OCI-LY7 (cell line): Measurements from ENCODE around the gene MACROD2. TPM values are rescaled to one million over a fixed set of nuclear protein-coding genes. Genes with fewer than 3 reads are reported as not detected.

Experiments
- BruUV-seq: library from RNA; stranded (reverse); fragments of 400-500 nt; replicated peaks from 2 replicates; lab custom pipeline; 2021; lab: Mats Ljungman, UMichigan
- CTCF ChIA-PET: fragments of 300-600 bp; sonication (Branson Sonifier 250); formaldehyde crosslinking; loops from one replicate; lab custom pipeline; 2022; ENCODE audit warnings: antibody characterized with exemption; ENCODE audit not compliant: unreplicated experiment; lab: Charles Lee
- POLR2A ChIA-PET: fragments of 300-600 bp; sonication (Branson Sonifier 250); formaldehyde crosslinking; loops from one replicate; lab custom pipeline; 2022; ENCODE audit warnings: antibody characterized with exemption; lab: Charles Lee
- DNase-seq: peaks from one replicate; pipeline ENCODE4 v3.0.0-alpha.2; 2015; ENCODE audit warnings: low spot score
- H2AFZ ChIP-seq: fragments of 200-600 bp; sonication (generic), shearing (Covaris generic); 2 replicates; pipeline ENCODE4 v1.6.1; 2014; ENCODE audit warnings: mild to moderate bottlenecking, antibody characterized with exemption, low read length, moderate library complexity
- H3K27ac ChIP-seq: fragments of 200-600 bp; sonication (generic); 2 replicates; pipeline ENCODE4 v1.5.1; 2014; ENCODE audit warnings: mixed run types, low read depth, mild to moderate bottlenecking, moderate library complexity, low read length, inconsistent platforms; ENCODE audit not compliant: poor library complexity, severe bottlenecking
- H3K36me3 ChIP-seq: fragments of 200-600 bp; sonication (generic); 2 replicates; pipeline ENCODE4 v1.6.1; 2014; ENCODE audit warnings: mild to moderate bottlenecking, antibody characterized with exemption, low read length, moderate library complexity, mixed read lengths; ENCODE audit not compliant: insufficient read depth
- H3K4me1 ChIP-seq: fragments of 200-600 bp; sonication (generic); 2 replicates; pipeline ENCODE4 v1.5.1; 2014; ENCODE audit warnings: mild to moderate bottlenecking, low read length; ENCODE audit not compliant: insufficient read depth, poor library complexity, severe bottlenecking
- H3K4me2 ChIP-seq: fragments of 200-600 bp; sonication (generic); 2 replicates; pipeline ENCODE4 v1.6.1; 2014; ENCODE audit warnings: mild to moderate bottlenecking, low read length
- H3K4me3 ChIP-seq: fragments of 200-600 bp; sonication (generic); 2 replicates; pipeline ENCODE4 v1.5.1; 2014; ENCODE audit warnings: mild to moderate bottlenecking, low read depth, low read length; ENCODE audit not compliant: poor library complexity, severe bottlenecking
- H3K79me2 ChIP-seq: fragments of 200-600 bp; sonication (generic); 2 replicates; pipeline ENCODE4 v1.6.1; 2016; ENCODE audit warnings: low read depth, mild to moderate bottlenecking, low read length, moderate library complexity, mixed read lengths; ENCODE audit not compliant: insufficient read depth
- H3K9me2 ChIP-seq: fragments of 200-600 bp; sonication (generic); 2 replicates; pipeline ENCODE4 v1.6.1; 2016; ENCODE audit warnings: mild to moderate bottlenecking, low read length, mixed read lengths; ENCODE audit not compliant: insufficient read depth
- H3K9me3 ChIP-seq: fragments of 200-600 bp; sonication (generic); 2 replicates; pipeline ENCODE4 v1.6.1; 2014; ENCODE audit warnings: mild to moderate bottlenecking, mixed run types, low read length, mixed read lengths
- H4K20me1 ChIP-seq: fragments of 200-600 bp; sonication (generic); 2 replicates; pipeline ENCODE4 v1.6.1; 2014; ENCODE audit warnings: mild to moderate bottlenecking, antibody characterized with exemption, low read length, moderate library complexity, mixed read lengths; ENCODE audit not compliant: insufficient read depth
- EZH2phosphoT487 ChIP-seq: fragments of 200-600 bp; sonication (generic); IDR thresholded peaks from 2 replicates; pipeline ENCODE4 v1.6.1; 2018; ENCODE audit warnings: low read depth, borderline replicate concordance, mild to moderate bottlenecking, mixed run types, antibody characterized with exemption, low read length, moderate library complexity, mixed read lengths
- intact Hi-C: fragments of 100-400 bp; cut with micrococcal nuclease; formaldehyde crosslinking; loops from one replicate; pipeline ENCODE4 v1.10.0; 2022; ENCODE audit not compliant: unreplicated experiment
- total RNA-seq, 2 experiments: library from RNA; depleted of rRNA in 1 of 2; stranded (reverse); fragments of >200 nt in 1 of 2; shearing (Covaris generic) in 1 of 2; gene quantifications; 2 replicates each; pipeline ENCODE4 v1.2.3, GENCODE V29; 2014 to 2022
- TF ChIP-seq, protein P1 (sequence below): fragments of 200-600 bp; sonication (generic); conservative IDR thresholded peaks from 2 replicates; pipeline ENCODE4 v1.5.1; 2014; ENCODE audit warnings: mild to moderate bottlenecking, antibody characterized with exemption, low read length, moderate library complexity, mixed read lengths

MACROD2 gene
- total RNA-seq, 2 experiments from 2014 or later = 0.09 to 4.5 TPM

DNA sequence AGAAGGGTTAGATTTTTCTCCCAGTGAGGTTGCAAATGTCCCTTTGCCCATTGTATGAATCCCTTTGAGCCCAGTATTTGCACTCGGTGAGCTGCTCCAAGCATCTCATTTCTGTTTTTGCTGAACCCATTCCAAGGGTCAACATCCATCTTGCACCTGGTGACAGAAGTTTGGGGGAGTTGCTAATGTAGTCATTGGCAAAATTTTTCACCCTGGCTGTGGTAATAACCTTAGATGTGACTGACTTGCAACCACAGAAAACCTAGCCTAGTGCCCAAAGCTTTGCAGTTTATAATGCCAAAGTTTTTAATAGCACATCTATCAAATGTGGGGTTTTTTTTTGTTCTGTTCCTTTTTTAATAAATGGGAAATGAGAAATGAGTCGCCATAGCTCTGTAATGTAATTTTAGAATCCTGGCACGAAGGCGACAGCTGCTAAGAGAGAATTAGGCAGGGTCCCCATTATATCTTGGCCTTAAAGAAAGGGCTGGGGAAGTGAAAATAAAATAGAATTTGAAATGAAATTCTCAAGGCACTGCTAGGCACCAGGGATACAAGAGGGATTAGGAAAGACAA is 1895.2 kb downstream of the MACROD2 start:
- H4K20me1 ChIP-seq = no peaks in the 10 kb centered on the region
- no TSS peak for BruUV-seq
- H3K4me2 ChIP-seq = peak overlapping the region; percentile 22
- TF ChIP-seq, protein P1, sequence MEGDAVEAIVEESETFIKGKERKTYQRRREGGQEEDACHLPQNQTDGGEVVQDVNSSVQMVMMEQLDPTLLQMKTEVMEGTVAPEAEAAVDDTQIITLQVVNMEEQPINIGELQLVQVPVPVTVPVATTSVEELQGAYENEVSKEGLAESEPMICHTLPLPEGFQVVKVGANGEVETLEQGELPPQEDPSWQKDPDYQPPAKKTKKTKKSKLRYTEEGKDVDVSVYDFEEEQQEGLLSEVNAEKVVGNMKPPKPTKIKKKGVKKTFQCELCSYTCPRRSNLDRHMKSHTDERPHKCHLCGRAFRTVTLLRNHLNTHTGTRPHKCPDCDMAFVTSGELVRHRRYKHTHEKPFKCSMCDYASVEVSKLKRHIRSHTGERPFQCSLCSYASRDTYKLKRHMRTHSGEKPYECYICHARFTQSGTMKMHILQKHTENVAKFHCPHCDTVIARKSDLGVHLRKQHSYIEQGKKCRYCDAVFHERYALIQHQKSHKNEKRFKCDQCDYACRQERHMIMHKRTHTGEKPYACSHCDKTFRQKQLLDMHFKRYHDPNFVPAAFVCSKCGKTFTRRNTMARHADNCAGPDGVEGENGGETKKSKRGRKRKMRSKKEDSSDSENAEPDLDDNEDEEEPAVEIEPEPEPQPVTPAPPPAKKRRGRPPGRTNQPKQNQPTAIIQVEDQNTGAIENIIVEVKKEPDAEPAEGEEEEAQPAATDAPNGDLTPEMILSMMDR = no peak
- no peak for TF ChIP-seq EZH2phosphoT487
- H3K4me1 ChIP-seq = peaks cover 19% of the 10 kb centered on the region
- H2AFZ ChIP-seq = no peak overlapping the region
- POLR2A ChIA-PET = no interaction called here
- no peaks in the 10 kb centered on the region for H3K9me2 ChIP-seq
- DNase-seq = no peak
- intact Hi-C loops = loop anchor here (10.0 kb wide), 1 partner anchor 176 kb away; no protein-coding TSS in a partner anchor
- no peaks in the 10 kb centered on the region for H3K36me3 ChIP-seq
- H3K9me3 ChIP-seq = no peaks in the 10 kb centered on the region
- CTCF ChIA-PET = no interaction called here
- H3K79me2 ChIP-seq = no peaks in the 10 kb centered on the region
- H3K4me3 ChIP-seq = no peak overlapping the region
- no peak overlapping the region for H3K27ac ChIP-seq

DNA sequence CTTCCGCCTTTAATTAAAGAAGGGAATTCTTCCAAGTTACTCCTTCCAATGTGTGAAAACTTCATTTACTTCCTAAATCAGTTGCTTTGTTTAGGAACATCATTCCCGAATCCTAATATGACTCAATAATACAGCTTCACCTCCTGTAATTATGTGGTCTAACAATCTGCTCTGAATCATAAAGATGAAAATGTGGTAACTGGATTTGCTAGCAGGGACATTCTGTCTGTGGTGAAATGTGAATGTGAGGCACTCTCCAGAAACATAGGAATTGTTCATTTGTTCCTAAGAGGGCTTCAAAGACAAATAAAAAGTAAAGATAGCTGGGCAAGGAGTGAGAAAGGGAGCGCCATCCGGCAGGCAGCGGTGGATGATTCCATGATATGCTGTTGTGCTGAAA is 1899.8 kb downstream of the MACROD2 start:
- no peak overlapping the region for H3K4me2 ChIP-seq
- POLR2A ChIA-PET = interaction anchor here (0.5 to 1.5 kb wide), 2 partner anchors 11 to 151 kb away, joined by 3 to 7 read pairs; no protein-coding TSS in a partner anchor
- no peak overlapping the region for H2AFZ ChIP-seq
- intact Hi-C loops = loop anchor here (10.0 kb wide), 1 partner anchor 180 kb away; no protein-coding TSS in a partner anchor
- H4K20me1 ChIP-seq = no peaks in the 10 kb centered on the region
- DNase-seq = no peak
- no TSS peak for BruUV-seq
- no peak overlapping the region for H3K27ac ChIP-seq
- no peaks in the 10 kb centered on the region for H3K79me2 ChIP-seq
- CTCF ChIA-PET = no interaction called here
- peaks cover 11% of the 10 kb centered on the region for H3K4me1 ChIP-seq
- TF ChIP-seq, protein P1 = no peak
- TF ChIP-seq EZH2phosphoT487 = no peak
- no peaks in the 10 kb centered on the region for H3K36me3 ChIP-seq
- no peaks in the 10 kb centered on the region for H3K9me3 ChIP-seq
- H3K4me3 ChIP-seq = no peak overlapping the region
- H3K9me2 ChIP-seq = no peaks in the 10 kb centered on the region

GRCh38 chr20:15895560-15896084 is 1900.3 kb downstream of the MACROD2 start:
- DNase-seq = no peak
- Histone ChIP-seq H4K20me1 (no peaks in the 10 kb centered on the region), H3K4me2 (no peak overlapping the region), H3K9me3 (no peaks in the 10 kb centered on the region), H3K4me1 (peaks cover 6% of the 10 kb centered on the region), H3K27ac (no peak overlapping the region), H3K36me3 (no peaks in the 10 kb centered on the region), H3K4me3 (no peak overlapping the region), H3K79me2 (no peaks in the 10 kb centered on the region), H2AFZ (no peak overlapping the region), H3K9me2 (no peaks in the 10 kb centered on the region)
- ChIA-PET POLR2A (no interaction called here), CTCF (no interaction called here)
- no TSS peak for BruUV-seq
- TF ChIP-seq, protein P1 = no peak
- TF ChIP-seq EZH2phosphoT487 = no peak
- intact Hi-C loops = loop anchor here (10.0 kb wide), 1 partner anchor 181 kb away; no protein-coding TSS in a partner anchor
